Hepatocyte (in vitro differentiated cells): ENCODE measurements around the gene AXIN1.

Source experiments
- CTCF ChIP-seq: fragments of 200-600 bp; sonication (generic); IDR thresholded peaks from 2 replicates; pipeline ENCODE4 v1.5.1; 2016; ENCODE audit warnings: antibody characterized with exemption, mild to moderate bottlenecking; ENCODE audit not compliant: poor library complexity
- EZH2 ChIP-seq: fragments of 200-600 bp; sonication (generic); IDR thresholded peaks from 2 replicates; pipeline ENCODE4 v1.6.1; 2016; ENCODE audit warnings: antibody characterized with exemption, mild to moderate bottlenecking, borderline replicate concordance
- EZH2phosphoT487 ChIP-seq: fragments of 200-600 bp; sonication (generic); IDR thresholded peaks from one replicate; pipeline ENCODE4 v1.6.1; 2018; ENCODE audit warnings: antibody characterized with exemption, mild to moderate bottlenecking, low read depth, moderate library complexity; ENCODE audit not compliant: unreplicated experiment, severe bottlenecking

GRCh38 chr16:286491-287297 lies 65.8 kb downstream of the AXIN1 start:
- TF ChIP-seq CTCF (no peak), EZH2 (no peak), EZH2phosphoT487 (no peak)
